Islet precursor cell (in vitro differentiated cells): ENCODE results near the gene TJP1.
A peak's percentile ranks its signal among the peaks of the same experiment; 100 is the strongest.

Source experiments
- DNase-seq: peaks from one replicate; pipeline ENCODE4 v3.0.0-alpha.2; 2018

Gene TJP1

GRCh38 chr15:29822100-29822683 lies at the start of gene TJP1:
Gene TJP1 (minus strand): TSS chr15:29822468. CDS start chr15:29822028, 440 bp downstream.
- peak; percentile 91 for DNase-seq

- no peak for DNase-seq
These were observed 49.1 kb upstream of the TJP1 start for GRCh38 chr15:29871401-29871800.

- peak; percentile 83 for DNase-seq
These were observed 48.4 kb upstream of the TJP1 start for GRCh38 chr15:29870495-29871151.

- no peak for DNase-seq
These were observed 45.2 kb upstream of the TJP1 start for GRCh38 chr15:29867241-29868000.

- DNase-seq = no peak
These were observed 44.1 kb upstream of the TJP1 start for GRCh38 chr15:29866337-29866736.

GRCh38 chr15:29864501-29864900 lies 42.2 kb upstream of the TJP1 start:
- no peak for DNase-seq

GRCh38 chr15:29863438-29863837 lies 41.2 kb upstream of the TJP1 start:
- DNase-seq = no peak

GRCh38 chr15:29862271-29862670 lies 40.0 kb upstream of the TJP1 start:
- no peak for DNase-seq

- no peak for DNase-seq
These were observed 38.6 kb upstream of the TJP1 start for GRCh38 chr15:29860872-29861271.

- DNase-seq = peak; percentile 84
These were observed 37.9 kb upstream of the TJP1 start for GRCh38 chr15:29859973-29860715.

GRCh38 chr15:29859293-29859692 lies 37.0 kb upstream of the TJP1 start:
- DNase-seq = no peak

- DNase-seq = no peak
These were observed 35.0 kb upstream of the TJP1 start for GRCh38 chr15:29857221-29857789.

GRCh38 chr15:29854413-29854812 lies 32.1 kb upstream of the TJP1 start:
- peak; percentile 93 for DNase-seq

- DNase-seq = no peak
These were observed 31.1 kb upstream of the TJP1 start for GRCh38 chr15:29853211-29853987.

- no peak for DNase-seq
These were observed 29.9 kb upstream of the TJP1 start for GRCh38 chr15:29852201-29852600.

- DNase-seq = peak; percentile 86
These were observed 27.4 kb upstream of the TJP1 start for GRCh38 chr15:29849716-29850115.

GRCh38 chr15:29849218-29849617 lies 26.9 kb upstream of the TJP1 start:
- no peak for DNase-seq

- DNase-seq = peak; percentile 61
These were observed 22.1 kb upstream of the TJP1 start for GRCh38 chr15:29844290-29844903.

- DNase-seq = no peak
These were observed 20.0 kb upstream of the TJP1 start for GRCh38 chr15:29842290-29842689.

- no peak for DNase-seq
These were observed 18.7 kb upstream of the TJP1 start for GRCh38 chr15:29840926-29841325.

- DNase-seq = no peak
These were observed 17.8 kb upstream of the TJP1 start for GRCh38 chr15:29840054-29840453.
